NCI-H1436 (cell line): Measurements from ENCODE around the gene SPATC1L.
A peak's percentile ranks its signal among the peaks of the same experiment; 100 is the strongest.
"Not testable (repeated sequence)": the region's sequence is repeated elsewhere in the genome, so short reads cannot be mapped to it uniquely, and the experiment has no call there.

Source experiments
- DNase-seq: peaks from one replicate; lab custom pipeline; 2025; lab: John Stamatoyannopoulos, UW

SPATC1L gene

DNA sequence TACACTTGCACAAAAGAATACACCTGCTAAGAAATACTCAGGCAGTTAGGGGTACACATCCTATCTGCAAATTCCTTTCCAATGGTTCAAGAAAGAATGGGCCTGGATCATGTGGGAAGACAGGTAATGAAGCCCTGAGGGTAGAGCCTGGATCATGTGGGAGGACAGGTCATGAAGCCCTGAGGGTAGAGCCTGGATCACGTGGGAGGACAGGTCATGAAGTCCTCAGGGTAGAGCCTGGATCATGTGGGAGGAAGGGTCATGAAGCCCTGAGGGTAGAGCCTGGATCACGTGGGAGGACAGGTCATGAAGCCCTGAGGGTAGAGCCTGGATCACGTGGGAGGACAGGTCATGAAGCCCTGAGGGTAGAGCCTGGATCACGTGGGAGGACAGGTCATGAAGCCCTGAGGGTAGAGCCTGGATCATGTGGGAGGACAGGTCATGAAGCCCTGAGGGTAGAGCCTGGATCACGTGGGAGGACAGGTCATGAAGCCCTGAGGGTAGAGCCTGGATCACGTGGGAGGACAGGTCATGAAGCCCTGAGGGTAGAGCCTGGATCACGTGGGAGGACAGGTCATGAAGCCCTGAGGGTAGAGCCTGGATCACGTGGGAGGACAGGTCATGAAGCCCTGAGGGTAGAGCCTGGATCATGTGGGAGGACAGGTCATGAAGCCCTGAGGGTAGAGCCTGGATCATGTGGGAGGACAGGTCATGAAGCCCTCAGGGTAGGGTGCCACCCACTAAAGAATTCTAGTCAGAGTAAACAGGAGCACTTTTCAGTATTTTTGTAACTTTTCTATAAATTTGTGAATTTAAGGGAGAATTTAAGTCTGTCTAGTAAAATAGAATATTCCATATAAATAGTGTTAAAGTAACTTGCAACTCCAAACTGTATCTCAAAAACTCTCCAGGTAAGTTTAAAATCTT lies 16.9 kb upstream of the SPATC1L start:
- not testable (repeated sequence) for DNase-seq

- no peak for DNase-seq
Measured at GRCh38 chr21:46199436-46200373, 15.4 kb upstream of the SPATC1L start.

GRCh38 chr21:46196733-46197132 lies 12.5 kb upstream of the SPATC1L start:
- DNase-seq = no peak

DNA sequence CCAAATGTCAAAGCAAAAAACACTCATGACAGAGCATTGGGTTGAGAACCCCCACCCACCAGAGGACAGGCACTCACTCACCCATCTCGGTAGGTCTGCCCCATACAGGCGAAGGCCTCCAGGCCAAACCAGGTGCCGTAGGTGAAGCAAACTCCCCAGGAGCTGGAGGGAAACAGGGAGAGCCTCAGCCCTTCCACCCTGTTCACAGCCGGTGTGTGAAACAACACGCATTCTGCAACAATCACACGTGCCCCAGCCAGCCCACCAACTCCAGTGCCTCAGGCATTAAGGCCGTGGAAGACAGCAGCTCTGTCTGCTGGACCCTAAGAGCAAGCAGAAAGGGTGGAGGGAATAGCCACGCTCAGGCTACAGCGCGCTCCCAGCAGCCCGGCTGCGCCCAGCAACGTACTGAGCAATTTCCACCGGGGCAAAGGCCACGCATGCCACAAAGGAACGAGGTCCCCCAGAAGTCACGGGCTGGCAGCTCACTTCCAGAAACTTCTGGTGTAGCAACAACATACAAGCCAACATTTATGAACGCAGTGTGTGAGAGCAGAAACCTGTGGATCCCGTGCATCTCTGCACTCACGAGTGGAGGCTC lies 11.4 kb upstream of the SPATC1L start:
- no peak for DNase-seq

- DNase-seq = no peak
Measured at GRCh38 chr21:46194374-46195334, 10.4 kb upstream of the SPATC1L start.

GRCh38 chr21:46193829-46194373 lies 9.6 kb upstream of the SPATC1L start:
- DNase-seq = no peak

DNA sequence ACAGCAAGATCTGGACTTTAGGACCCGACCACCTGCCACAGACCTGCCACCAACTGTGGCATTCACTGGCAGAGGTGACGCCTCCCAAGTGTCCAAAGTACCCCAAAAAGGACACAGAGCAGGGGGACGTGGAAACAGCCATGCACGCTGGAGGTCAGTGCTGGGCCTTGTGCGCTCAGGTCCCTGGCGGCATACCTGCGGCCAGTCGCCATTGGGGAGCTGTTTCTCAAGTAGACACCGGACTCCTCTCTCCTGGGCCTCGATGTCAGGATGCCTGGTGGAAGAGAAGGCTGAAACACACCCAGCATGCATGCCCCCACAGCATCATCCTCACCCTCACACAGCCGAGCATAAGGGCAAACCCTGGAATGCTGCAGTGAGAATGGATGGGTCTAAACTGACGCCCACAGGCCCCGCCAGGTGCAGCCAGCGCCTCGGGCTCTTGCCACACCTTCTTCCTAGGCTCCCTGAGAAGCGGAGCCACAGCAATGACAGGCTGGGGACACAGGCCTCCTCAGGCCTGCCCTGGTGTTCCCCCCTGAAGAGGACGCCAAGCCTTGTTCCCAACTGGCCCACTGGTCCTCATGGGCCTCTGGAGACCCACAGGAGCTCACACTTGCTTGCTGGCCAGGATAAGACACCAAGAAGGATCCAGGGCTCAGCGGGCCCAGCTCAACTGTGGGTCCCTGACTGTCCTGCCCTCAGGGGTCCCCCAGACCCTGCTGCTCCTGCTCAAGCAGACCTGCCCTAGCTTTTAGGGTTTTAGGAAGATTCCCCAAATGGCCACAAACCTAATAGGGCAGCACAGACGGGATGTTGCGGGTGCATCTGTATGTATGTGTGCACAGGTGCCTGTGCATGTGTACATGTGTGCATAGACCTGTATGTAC lies 7.7 kb upstream of the SPATC1L start:
- no peak for DNase-seq

DNA sequence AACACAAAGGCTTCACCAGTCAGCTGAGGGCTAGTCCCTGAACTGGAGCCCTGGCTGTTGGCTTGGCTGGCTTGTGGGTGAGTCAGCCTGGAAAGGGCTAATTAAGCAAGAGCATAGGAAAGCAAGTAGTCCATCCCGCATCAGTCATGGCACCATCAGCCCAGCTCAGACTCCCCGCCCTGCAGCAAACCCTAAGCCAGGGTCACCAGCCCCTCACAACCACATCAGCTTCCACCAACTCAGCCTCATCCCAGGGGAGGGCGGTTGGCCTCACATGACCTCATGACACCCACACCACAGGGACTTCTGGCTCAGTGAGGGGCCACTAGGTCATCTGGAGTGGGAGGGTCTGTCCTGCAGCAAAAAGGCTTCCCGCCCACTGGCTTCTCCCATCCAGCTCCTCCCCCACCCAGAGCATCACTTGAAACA lies 7.0 kb upstream of the SPATC1L start:
- no peak for DNase-seq

- DNase-seq = no peak
Measured at GRCh38 chr21:46190491-46191131, 6.4 kb upstream of the SPATC1L start.

GRCh38 chr21:46189959-46190490 lies 5.8 kb upstream of the SPATC1L start:
- no peak for DNase-seq

DNA sequence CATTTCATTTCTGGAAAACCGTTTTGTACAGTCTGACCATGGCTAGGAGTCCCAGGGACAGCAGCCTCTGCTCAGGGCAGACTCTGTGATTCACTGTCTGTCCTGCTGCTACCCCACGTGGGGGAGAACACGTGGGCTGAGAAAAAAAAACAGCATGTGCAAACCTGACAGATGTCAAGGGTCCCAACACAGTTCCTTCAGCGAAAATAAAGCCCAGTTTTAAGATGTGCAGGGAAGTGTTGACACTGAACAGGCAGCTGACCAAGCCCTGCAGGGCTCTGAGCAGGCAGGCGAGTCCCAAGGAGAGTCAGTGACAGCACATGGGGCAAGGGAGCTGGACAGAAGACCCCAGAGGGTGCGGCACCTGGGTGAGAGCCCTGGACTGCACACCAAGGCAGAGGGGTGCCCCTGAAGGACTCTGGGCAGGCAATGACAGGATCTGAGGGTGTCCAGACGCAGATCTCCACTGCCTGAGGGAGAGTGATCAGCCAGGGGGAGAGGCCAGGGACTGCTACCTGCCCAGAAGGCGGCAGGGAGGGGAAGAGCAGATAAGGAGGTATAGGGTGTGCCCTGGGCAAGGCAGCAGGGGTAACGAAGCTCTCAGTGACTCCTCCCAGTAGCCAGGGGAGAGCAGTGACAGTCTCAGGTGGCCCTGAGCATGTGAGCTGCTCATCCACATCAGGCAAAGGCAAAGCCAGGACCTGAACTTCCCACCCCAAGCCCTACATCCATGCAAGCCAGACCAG lies 5.1 kb upstream of the SPATC1L start:
- no peak for DNase-seq

DNA sequence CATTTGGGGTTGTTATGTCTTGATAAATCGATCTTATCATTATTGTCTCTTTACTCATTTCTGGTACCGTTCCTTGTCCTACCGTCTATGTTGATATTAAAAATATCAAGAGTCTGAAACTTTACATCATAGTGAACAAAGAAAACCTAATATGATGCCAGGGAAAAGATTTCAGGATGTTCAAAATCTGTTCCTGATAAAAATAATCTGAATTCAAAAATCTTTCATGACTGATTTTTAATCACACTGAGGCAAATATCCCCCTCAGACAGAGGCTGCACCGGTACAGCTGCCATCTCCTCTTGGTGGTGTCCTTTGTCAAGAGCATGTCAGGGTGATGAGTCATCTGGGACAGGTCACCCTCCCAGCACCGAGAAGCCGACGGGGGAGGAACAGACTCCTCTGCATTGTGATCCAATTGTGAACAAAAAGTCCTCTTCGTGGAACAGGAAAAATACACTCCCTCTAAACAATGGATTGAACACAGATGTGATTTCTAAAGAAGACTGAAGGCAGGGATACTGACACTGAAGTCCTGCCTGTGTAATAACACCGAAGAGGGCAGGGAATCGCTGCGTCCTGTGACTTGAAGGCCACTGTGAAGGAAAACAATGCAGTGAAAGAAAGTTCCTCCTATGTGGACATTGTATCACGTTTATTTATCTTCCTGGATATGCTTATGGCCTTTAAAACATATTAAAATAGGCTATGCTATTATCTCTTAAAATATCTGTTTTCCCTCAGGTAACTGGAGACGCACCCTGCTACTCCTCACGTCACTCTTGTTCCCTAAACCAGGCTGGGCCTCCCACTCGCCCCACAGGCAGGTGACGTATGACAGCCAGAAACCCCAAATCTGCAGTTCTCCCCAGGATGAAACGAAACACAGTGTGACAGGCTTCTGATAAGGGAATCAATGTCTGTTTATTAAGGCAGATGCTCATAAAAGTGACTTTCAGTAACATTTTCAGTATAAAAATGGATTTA lies 4.3 kb upstream of the SPATC1L start:
- no peak for DNase-seq

DNA sequence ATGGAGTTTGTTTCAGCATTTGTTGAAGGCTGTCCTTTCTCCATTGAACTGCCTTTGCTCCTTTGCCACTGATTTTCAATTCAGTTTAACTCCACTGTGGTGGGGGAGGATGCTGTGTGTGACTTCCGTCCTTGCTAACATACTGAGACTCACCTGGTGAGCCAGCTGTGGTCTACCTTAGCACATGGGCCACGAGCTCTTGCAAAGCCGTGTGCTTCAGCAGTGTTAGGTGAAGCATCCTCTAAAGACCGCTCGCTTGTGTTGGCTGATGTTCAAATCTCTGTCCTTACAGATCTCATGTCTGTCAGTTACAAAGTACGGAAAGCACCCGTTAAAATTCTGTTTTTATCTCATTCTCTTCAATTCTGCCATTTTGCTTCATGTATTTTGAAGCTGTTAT lies 3.6 kb upstream of the SPATC1L start:
- no peak for DNase-seq

DNA sequence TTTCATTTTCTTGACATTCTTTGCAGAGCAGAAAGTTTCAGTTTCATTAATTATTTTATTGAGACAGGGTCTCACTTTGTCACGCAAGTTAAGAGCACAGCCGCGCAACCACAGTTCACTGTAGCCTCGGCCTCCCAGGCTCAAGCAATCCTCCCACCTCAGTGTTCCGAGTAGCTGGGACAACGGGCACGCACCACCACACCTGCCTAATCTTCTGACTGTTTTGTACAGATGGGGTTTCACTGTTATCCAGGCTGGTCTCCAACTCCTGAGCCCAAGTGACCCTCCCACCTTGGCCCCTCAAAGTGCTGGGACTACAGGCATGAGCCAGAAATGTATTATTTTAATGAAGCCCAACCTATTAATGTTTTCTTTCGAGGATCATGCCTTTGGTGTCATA lies 3.0 kb upstream of the SPATC1L start:
- DNase-seq = no peak

DNA sequence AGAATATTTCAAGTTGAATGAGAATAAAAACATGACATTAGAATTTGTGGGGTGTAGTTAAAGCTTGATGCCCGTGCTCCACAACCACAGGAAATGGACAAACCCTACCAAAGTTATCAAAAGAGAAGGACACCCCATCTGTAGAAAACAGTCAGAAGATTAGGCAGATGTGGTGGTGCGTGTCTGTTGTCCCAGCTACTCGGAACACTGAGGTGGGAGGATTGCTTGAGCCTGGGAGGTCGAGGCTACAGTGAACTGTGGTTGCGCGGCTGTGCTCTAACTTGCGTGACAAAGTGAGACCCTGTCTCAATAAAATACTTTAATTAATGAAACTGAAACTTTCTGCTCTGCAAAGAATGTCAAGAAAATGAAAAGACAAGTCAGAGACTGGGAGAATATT lies 1.5 kb upstream of the SPATC1L start:
- DNase-seq = no peak

DNA sequence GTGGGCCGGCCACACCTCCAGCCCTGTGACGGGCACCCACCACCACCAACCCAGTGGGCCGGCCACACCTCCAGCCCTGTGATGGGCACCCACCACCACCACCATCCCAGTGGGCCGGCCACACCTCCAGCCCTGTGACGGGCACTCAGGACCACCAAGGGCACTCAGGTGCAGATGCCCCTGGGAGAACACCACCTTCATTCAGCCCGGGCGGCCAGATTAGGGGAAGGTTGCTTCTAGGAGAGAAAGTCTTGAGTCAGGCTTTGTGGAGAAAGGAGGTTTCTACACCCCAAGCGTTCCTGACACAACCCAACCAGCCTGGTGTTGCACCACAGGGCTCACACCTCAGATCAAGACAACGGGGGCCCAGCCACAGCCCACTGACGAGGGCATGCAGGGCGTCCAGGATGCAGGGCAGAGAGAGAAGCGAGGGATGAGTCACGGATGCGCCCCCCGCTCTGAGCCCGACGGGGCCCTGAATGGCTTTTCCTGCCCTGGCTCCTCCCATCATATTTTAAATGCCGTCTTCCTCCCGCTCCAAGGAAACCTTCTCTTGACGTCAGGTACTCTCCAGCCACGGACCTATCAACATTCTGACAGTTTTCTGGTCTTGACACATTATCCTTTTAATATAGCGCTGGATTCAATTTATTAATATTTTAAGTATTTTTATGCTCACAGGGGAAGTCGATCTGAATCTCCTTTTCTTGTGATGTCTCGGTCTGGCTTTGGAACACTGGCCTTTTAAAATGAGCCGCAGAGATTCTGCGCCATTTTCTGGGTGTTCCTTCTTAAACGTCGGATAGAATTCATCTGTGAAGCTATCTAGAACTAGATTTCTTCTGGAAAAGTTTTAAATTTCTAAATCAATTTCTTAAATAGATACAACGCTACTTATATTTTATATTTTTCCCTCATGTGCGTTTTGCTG lies 631 bp upstream of the SPATC1L start:
- peak; percentile 70 for DNase-seq
